Measurements from ENCODE around the gene SIT1. TPM values are rescaled to one million over a fixed set of nuclear protein-coding genes. Genes with fewer than 3 reads are reported as not detected.

SIT1 gene
- total RNA-seq, result not detected in 2 replicates

GRCh38 chr9:35650341-35651158 is at the start of gene SIT1:
TSS of gene SIT1 (minus strand) at chr9:35650931. CDS start at chr9:35650853, 78 bp downstream.

DNA sequence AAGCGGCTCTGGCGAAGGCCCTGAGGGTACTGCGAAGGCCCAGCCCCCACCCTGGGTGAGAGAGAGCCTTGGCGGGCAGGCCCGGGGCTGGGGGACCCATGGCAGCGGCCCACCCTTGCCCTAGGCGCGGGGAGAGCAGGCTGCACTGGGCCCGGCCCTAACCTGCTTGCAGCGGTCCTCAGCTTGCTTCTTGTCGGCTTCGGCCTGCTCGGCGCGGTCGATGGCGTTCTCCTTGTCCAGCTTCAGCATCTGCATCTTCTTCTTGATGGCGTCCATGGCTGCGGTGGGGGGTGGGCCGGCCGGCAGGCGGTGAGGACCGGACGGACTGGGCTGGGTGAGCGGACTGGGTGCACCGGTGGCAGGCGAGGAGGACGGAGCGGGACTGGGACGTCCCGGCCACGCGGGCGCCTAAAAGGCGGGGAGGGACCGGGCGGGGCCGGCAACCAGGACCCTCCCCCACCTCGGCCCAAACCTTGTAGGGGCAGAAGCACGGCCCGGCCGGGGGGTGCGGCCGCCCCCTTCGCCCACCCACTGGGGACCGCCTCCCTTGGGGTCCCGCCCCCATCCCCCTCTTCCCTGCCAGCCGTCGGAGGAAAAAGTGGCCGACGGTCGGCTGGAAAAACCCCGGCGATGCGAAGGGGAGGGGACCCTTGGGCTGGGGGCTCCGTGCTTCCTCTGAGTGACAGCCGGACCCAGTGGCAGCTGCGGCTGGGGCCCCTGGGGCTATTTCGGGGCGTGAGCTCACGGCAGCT is 39.0 kb upstream of the SIT1 start, which contains the start of gene TPM2:
Gene TPM2 (minus strand): TSS at position 384 of the 752 bp plus-strand sequence. CDS start 108 bp downstream, at position 276.

DNA sequence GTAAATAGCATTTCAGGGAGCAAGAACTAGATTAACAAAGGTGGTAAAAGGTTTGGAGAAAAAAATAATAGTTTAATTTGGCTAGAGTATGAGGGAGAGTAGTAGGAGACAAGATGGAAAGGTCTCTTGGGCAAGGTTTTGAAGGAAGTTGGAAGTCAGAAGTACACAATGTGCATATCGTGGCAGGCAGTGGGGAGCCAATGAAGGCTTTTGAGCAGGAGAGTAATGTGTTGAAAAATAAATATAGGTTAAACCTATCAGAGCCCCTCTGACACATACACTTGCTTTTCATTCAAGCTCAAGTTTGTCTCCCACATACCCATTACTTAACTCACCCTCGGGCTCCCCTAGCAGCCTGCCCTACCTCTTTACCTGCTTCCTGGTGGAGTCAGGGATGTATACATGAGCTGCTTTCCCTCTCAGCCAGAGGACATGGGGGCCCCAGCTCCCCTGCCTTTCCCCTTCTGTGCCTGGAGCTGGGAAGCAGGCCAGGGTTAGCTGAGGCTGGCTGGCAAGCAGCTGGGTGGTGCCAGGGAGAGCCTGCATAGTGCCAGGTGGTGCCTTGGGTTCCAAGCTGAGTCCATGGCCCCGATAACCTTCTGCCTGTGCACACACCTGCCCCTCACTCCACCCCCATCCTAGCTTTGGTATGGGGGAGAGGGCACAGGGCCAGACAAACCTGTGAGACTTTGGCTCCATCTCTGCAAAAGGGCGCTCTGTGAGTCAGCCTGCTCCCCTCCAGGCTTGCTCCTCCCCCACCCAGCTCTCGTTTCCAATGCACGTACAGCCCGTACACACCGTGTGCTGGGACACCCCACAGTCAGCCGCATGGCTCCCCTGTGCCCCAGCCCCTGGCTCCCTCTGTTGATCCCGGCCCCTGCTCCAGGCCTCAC is 22.6 kb upstream of the SIT1 start, which contains the start of gene CA9:
Gene CA9 (plus strand): TSS at position 797 of the 893 bp plus-strand sequence. CDS start 32 bp downstream, at position 829.

DNA sequence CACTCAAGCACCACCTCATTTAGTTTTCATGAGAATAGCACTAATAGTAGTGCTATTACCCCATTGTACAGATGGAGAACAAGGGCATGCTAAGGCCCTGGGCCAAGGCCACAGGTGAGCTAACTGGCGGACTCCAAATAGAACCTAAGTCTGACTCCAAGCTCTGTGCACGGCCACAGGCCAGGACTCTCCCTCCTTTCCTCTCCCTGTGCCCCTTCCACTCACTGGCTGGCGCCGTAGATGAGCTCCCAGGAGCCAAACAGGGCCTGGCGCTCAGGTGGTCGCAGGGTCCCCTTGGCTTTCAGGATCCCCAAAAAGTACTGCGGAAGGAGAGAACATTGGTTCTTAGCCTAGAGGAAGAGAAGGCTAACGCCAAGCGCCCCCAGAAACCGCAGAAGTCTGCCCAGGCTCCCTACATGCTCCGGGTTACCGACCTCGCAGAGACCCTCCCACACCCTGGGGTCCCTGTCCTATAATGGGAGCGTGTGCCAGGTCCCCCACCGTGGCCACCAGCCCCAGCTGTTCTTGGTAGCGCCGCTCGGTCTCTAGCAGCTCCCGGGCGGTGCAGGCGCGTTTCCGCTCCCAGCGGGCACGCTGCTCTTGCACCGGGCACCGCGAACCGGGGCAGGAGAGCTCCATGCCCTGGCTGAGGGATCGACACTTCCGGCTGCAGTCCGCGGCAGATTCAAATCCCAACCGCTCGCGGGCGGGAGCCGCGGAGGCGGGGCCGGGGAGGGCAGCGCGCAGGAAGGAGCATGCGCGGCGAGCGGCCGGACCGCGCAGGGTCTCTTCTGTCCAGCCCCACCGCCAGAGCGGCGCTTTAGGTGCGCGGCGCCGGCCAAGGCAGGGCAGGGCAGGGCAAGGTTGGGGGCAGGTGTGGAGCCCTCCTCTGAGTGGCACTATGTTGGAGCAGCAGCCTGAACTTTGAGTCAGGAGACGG is 14.1 kb upstream of the SIT1 start, which contains the start of gene ARHGEF39:
Gene ARHGEF39 (minus strand): TSS at position 665 of the 940 bp plus-strand sequence. CDS start 26 bp downstream, at position 639.

DNA sequence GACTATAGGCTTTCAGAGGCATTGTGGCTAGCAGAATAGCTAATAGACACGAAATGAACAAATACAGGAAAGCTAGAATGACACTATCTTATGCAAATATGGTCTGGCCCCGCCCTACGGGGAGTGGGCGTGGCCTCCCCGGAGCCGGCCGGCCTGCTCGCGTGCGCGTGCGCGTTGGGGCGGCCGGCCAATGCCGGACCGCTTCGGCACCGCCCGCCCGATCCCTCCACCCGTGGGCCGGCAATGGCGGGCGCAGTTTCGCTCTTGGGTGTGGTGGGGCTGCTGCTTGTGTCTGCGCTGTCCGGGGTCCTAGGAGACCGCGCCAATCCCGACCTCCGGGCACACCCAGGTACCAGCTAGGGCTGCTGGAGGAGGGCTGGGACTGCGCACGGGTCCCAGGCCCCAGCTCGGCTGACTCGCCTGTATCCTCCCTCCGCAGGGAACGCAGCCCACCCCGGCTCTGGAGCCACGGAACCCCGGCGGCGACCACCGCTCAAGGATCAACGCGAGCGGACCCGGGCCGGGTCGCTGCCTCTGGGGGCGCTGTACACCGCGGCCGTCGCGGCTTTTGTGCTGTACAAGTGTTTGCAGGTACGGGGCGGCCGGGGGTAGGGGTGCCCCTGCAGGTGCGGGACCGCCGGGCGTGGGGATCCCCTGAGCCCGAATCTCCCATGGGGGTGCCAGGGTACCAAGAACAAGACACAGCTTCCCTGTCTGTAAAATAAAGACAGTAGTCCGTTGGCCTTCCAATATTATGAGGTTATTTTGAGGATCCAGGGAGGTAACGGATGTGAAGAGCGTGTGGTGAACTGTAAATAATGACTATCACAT is 7.6 kb upstream of the SIT1 start, which contains the start of gene CCDC107:
Gene CCDC107 (plus strand): TSS at position 156 of the 831 bp plus-strand sequence. CDS start 88 bp downstream, at position 244.

DNA sequence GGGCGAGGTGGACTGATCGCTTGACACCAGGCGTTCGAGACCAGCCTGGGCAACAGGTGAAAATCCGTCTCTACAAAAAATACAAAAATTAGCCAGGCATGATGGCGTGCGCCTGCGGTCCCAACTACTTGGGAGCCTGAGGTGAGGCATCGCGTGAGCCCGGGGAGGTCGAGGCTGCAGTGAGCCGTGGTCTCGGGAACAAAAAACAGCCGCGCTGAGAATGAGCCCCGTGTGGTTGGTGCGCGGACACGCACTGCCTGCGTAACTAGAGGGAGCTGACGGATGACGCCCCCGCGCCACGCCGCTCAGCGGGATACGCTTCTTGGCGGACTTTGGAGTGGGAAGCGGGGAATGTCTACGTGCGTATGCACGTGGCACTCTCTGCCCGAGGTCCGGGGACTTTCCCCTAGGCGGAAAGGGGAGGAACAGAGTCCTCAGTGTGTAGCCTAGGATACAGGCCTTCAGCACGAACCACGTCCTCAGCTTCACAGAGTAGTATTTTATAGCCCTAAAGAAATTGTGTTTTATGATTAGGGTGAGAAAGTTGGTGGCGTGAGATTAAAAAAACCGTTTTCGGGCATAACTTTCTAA is 6.9 kb upstream of the SIT1 start, which contains the start of gene RMRP:
Gene RMRP (minus strand): TSS at position 474 of the 591 bp plus-strand sequence.

GRCh38 chr9:35618325-35618727 is 32.4 kb downstream of the SIT1 start, which contains the start of gene CD72:
TSS of gene CD72 (minus strand) at chr9:35618413. CDS start at chr9:35618303, 110 bp downstream.

GRCh38 chr9:35604578-35605350 is 46.0 kb downstream of the SIT1 start, which contains the start of gene TESK1:
TSS of gene TESK1 (plus strand) at chr9:35605262. CDS start at chr9:35605620, 358 bp downstream.

Other genes with a start within 250 kb of the SIT1 start
- 10.1 and 10.2 TPM in 2 replicates for gene RUSC2, start 160.8 kb downstream of the SIT1 start, total RNA-seq
- gene TESK1, start 45.7 kb downstream of the SIT1 start, total RNA-seq, result 3.6 and 4.7 TPM in 2 replicates
- gene CD72, start 32.5 kb downstream of the SIT1 start, total RNA-seq, result not detected in 2 replicates
- 14,209 and 20,786 TPM in 2 replicates for gene RMRP, start 7.1 kb upstream of the SIT1 start, total RNA-seq
- 10.1 and 12.2 TPM in 2 replicates for gene CCDC107, start 7.4 kb upstream of the SIT1 start, total RNA-seq
- 0.97 and 1.5 TPM in 2 replicates for gene ARHGEF39, start 14.3 kb upstream of the SIT1 start, total RNA-seq
- 0.15 TPM in 1 of 2 replicates, not detected in the other for gene CA9, start 23.0 kb upstream of the SIT1 start, total RNA-seq
- 305 and 385 TPM in 2 replicates for gene TPM2, start 39.0 kb upstream of the SIT1 start, total RNA-seq
- gene TLN1, start 81.3 kb upstream of the SIT1 start, total RNA-seq, result 223 and 265 TPM in 2 replicates
- 41.9 and 64.9 TPM in 2 replicates for gene CREB3, start 81.7 kb upstream of the SIT1 start, total RNA-seq
- 110 and 138 TPM in 2 replicates for gene GBA2, start 98.3 kb upstream of the SIT1 start, total RNA-seq
- 10.3 and 14.6 TPM in 2 replicates for gene RGP1, start 98.4 kb upstream of the SIT1 start, total RNA-seq
- 91.8 and 187 TPM in 2 replicates for gene MSMP, start 103.3 kb upstream of the SIT1 start, total RNA-seq
- 11.4 and 19.5 TPM in 2 replicates for gene NPR2, start 140.7 kb upstream of the SIT1 start, total RNA-seq
- 0.32 TPM in 1 of 2 replicates, not detected in the other for gene SPAG8, start 161.3 kb upstream of the SIT1 start, total RNA-seq
- 22.1 and 23.6 TPM in 2 replicates for gene HINT2, start 164.1 kb upstream of the SIT1 start, total RNA-seq
- not detected in 2 replicates for gene FAM221B, start 177.8 kb upstream of the SIT1 start, total RNA-seq
- gene TMEM8B, start 178.3 kb upstream of the SIT1 start, total RNA-seq, result under 0.01 and 0.91 TPM in 2 replicates
- gene OR13J1, start 219.5 kb upstream of the SIT1 start, total RNA-seq, result not detected in 2 replicates

All from epithelial cell of umbilical artery (primary cell).